Testis (tissue), 3 donors: Measurements from ENCODE around the gene ULK4. TPM values are rescaled to one million over a fixed set of nuclear protein-coding genes. Genes with fewer than 3 reads are reported as not detected.

Experiments used
- DNase-seq: peaks from one replicate; pipeline ENCODE4 v3.0.0-alpha.2; 2019
- H3K27ac ChIP-seq, 2 donors: fragments of 200-600 bp; sonication (generic); one replicate each; pipeline ENCODE4 v1.5.1; 2019
- H3K27me3 ChIP-seq: fragments of 200-600 bp; sonication (generic); one replicate; pipeline ENCODE4 v1.5.1; 2019
- H3K36me3 ChIP-seq: fragments of 200-600 bp; sonication (generic); one replicate; pipeline ENCODE4 v1.5.1; 2017; ENCODE audit warnings: low read depth; ENCODE audit errors: missing control alignments
- H3K4me1 ChIP-seq: fragments of 200-600 bp; sonication (generic); one replicate; pipeline ENCODE4 v1.5.1; 2019
- H3K4me3 ChIP-seq, 2 donors: fragments of 200-600 bp; sonication (generic); one replicate each; pipeline ENCODE4 v1.5.1; 2017 to 2019
- H3K9me3 ChIP-seq: fragments of 200-600 bp; sonication (generic); one replicate; pipeline ENCODE4 v1.5.1; 2017
- CTCF ChIP-seq, 3 experiments: fragments of 450-650 bp in 2 of 3; fragments of 200-600 bp in 1 of 3; sonication (generic) in 1 of 3; IDR thresholded peaks; one replicate each; pipeline ENCODE4 v1.5.1; 2016 to 2019; ENCODE audit warnings: antibody characterized with exemption in 3 of 3, mild to moderate bottlenecking in 2 of 3, moderate library complexity in 1 of 3
- POLR2A ChIP-seq: fragments of 450-650 bp; IDR thresholded peaks from one replicate; pipeline ENCODE4 v1.6.1; 2017; ENCODE audit warnings: antibody characterized with exemption, mild to moderate bottlenecking, moderate library complexity
- WGBS, 2 donors: methylation state at CpG; one replicate each; pipeline ENCODE4 v1.1.5; 2018; 5-methylcytosine and 5-hydroxymethylcytosine counted together
- intact Hi-C: fragments of 100-400 bp; cut with DNase I; formaldehyde crosslinking; loops from one replicate; pipeline ENCODE4 v1.15.1; 2023; ENCODE audit warnings: low total_unique reads
- polyA plus RNA-seq: library from polyadenylated mRNA; stranded (reverse); fragments of 350-450 nt; fragmentation: Illumina TruSeq; extraction: RNeasy Lipid Tissue Mini Kit (QIAGEN cat#74804); gene quantifications from one replicate; pipeline ENCODE4 v1.2.3, GENCODE V29; 2014; ENCODE audit warnings: low read depth, low replicate concordance; ENCODE audit not compliant: insufficient read depth
- total RNA-seq, 2 donors: library from RNA; depleted of rRNA; stranded (reverse); fragments of >200 nt; gene quantifications; one replicate each; pipeline ENCODE4 v1.2.3, GENCODE V29; 2016

Gene ULK4
- total and polyA plus RNA-seq, 3 donors from 2014 or later, result 45.7 to 91.6 (median 47.4) TPM

DNA sequence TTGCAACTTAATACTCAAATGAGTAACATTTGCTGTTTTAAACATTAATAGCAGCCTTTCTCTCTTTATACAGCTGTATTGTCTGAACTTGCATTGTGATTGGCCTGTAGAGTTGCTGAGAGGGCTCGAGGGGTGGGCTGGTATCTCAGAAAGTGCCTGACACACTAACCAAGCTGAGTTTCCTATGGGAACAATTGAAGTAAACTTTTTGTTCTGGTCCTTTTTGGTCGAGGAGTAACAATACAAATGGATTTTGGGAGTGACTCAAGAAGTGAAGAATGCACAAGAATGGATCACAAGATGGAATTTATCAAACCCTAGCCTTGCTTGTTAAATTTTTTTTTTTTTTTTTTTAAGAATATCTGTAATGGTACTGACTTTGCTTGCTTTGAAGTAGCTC, 722.3 kb downstream of the ULK4 start:
- no peak overlapping the region for H3K4me3 ChIP-seq
- intact Hi-C loops, result no loop called here
- TF ChIP-seq CTCF (IDR thresholded peaks at IDR 0.05), result no peak
- TF ChIP-seq POLR2A, result no peak

GRCh38 chr3:41237907-41238306, 724.0 kb downstream of the ULK4 start:
- 29 to 32% methylated on average over 3 of the region's 3 CpGs for WGBS, 2 donors
- H3K27me3 ChIP-seq, result no peaks in the 10 kb centered on the region
- H3K9me3 ChIP-seq, result no peaks in the 10 kb centered on the region
- H3K4me3 ChIP-seq, result no peak overlapping the region
- intact Hi-C loops, result no loop called here
- no peak for DNase-seq
- TF ChIP-seq POLR2A, result no peak
- no peak for TF ChIP-seq CTCF (IDR thresholded peaks at IDR 0.05)
- H3K27ac ChIP-seq, result no peak overlapping the region
- H3K4me1 ChIP-seq, result no peaks in the 10 kb centered on the region
- no peaks in the 10 kb centered on the region for H3K36me3 ChIP-seq

More for the DNA sequence above, 722.3 kb downstream of the ULK4 start:
- no peak overlapping the region for H3K27ac ChIP-seq
- no peak for DNase-seq
- H3K9me3 ChIP-seq, result no peaks in the 10 kb centered on the region
- H3K27me3 ChIP-seq, result no peaks in the 10 kb centered on the region
- 51 to 54% methylated on average over 2 of the region's 2 CpGs for WGBS, 2 donors
- H3K36me3 ChIP-seq, result no peaks in the 10 kb centered on the region
- H3K4me1 ChIP-seq, result no peaks in the 10 kb centered on the region

DNA sequence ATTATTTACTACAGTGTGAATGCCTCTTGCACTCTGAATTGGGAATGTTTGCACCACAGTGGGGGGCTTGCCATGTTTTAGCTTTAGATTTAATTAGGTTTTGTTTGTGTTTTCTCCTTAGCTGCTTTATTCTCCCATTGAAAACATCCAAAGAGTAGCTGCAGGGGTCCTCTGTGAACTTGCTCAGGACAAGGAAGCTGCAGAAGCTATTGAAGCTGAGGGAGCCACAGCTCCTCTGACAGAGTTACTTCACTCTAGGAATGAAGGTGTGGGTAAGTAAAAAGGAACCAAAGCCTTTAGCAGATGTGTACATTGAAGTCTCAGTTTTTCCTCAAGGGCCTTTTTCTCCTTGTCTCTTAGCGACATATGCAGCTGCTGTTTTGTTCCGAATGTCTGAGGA, 725.7 kb downstream of the ULK4 start:
- intact Hi-C loops, result no loop called here
- WGBS, 2 donors, result 68 to 71% methylated on average over 2 of the region's 2 CpGs
- H3K36me3 ChIP-seq, result no peaks in the 10 kb centered on the region
- no peaks in the 10 kb centered on the region for H3K27me3 ChIP-seq
- DNase-seq, result no peak
- H3K4me3 ChIP-seq, result no peak overlapping the region
- no peaks in the 10 kb centered on the region for H3K9me3 ChIP-seq
- no peaks in the 10 kb centered on the region for H3K4me1 ChIP-seq
- no peak for TF ChIP-seq POLR2A
- TF ChIP-seq CTCF (IDR thresholded peaks at IDR 0.05), result no peak
- no peak overlapping the region for H3K27ac ChIP-seq

DNA sequence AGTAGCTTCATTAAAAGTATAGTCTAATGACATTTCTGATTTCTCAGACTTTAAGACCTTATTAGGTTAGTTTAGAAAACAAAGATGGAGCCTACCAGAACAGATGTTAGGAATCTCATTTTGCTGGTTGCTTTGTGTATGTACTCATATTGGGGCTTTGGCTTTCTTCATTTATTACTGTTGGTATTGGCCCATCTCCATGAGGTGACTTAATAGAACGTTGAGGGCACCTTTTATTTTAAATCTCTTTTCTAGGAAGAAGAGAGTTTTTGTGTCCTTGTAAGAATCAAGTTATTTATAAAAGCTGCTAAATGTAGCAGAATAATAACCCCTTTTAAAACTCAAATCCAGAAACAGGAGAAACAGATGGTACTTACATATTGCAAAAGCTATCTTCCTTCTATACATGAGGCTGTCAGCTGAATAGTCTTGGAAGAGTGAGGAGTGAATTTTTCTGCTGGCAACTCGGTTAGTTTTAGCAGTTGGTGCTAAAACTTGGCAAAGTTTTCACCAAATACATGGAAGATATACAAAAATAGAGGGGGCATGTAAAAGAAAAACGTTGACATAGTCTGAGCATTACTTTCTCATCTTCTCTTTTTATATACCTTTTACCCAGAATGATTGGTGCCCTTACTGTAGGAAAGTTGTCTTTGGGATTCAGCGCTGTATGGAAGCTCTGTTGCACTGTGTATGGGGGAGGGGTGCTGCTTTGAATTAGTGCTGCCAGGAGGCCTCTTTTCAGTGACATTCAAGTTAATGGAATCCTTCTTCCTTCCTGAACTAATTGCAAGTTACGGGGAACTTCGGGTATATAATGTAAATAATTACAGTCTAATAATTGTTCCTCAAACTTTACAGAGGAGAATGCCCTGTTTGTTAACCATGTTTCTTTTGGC, 726.8 kb downstream of the ULK4 start:
- H3K36me3 ChIP-seq, result no peaks in the 10 kb centered on the region
- 62 to 70% methylated on average over 6 of the region's 6 CpGs for WGBS, 2 donors
- DNase-seq, result no peak

More for the DNA sequence above, 726.8 kb downstream of the ULK4 start:
- Histone ChIP-seq H3K9me3 (no peaks in the 10 kb centered on the region), H3K4me1 (no peaks in the 10 kb centered on the region), H3K4me3 (no peak overlapping the region), H3K27me3 (no peaks in the 10 kb centered on the region), H3K27ac (no peak overlapping the region)
- intact Hi-C loops, result no loop called here
- TF ChIP-seq CTCF (IDR thresholded peaks at IDR 0.05) (no peak), POLR2A (no peak)
